Stomach (tissue), 9 donors: ENCODE data around the gene COPS6. TPM values are rescaled to one million over a fixed set of nuclear protein-coding genes. Genes with fewer than 3 reads are reported as not detected.

Experiments used
- DNase-seq, 2 donors: peaks; one replicate each; pipeline versions ENCODE4 v3.0.0 to v3.0.0-alpha.2; 2013 to 2019
- H3K27ac ChIP-seq, 5 donors: fragments of 200-600 bp in 4 of 5; sonication (generic) in 4 of 5; one replicate each; pipeline ENCODE4 v1.5.1; 2013 to 2019; ENCODE audit warnings: mild to moderate bottlenecking in 1 of 5, moderate library complexity in 1 of 5
- H3K27me3 ChIP-seq, 3 donors: fragments of 200-600 bp; sonication (generic); one replicate each; pipeline ENCODE4 v1.5.1; 2017 to 2019; ENCODE audit warnings: mixed run types in 1 of 3
- H3K36me3 ChIP-seq, 4 donors: fragments of 200-600 bp; sonication (generic); 1 replicate in 3 of 4; 2 replicates in 1 of 4; pipeline ENCODE4 v1.5.1; 2016 to 2019
- H3K4me1 ChIP-seq, 4 donors: fragments of 200-600 bp; sonication (generic); one replicate each; pipeline ENCODE4 v1.5.1; 2016 to 2019
- H3K4me3 ChIP-seq, 4 donors: fragments of 200-600 bp; sonication (generic) in 3 of 4; one replicate each; pipeline ENCODE4 v1.5.1; 2016 to 2019; ENCODE audit warnings: mild to moderate bottlenecking in 1 of 4
- H3K9me3 ChIP-seq, 4 donors: fragments of 200-600 bp; sonication (generic); one replicate each; pipeline ENCODE4 v1.5.1; 2016 to 2019
- CTCF ChIP-seq, 7 experiments: fragments of 450-650 bp in 4 of 7; fragments of 200-600 bp in 3 of 7; sonication (generic) in 3 of 7; IDR thresholded peaks; one replicate each; pipeline ENCODE4 v1.5.1; 2016 to 2019; ENCODE audit warnings: antibody characterized with exemption in 7 of 7, control low read depth in 2 of 7, mild to moderate bottlenecking in 1 of 7
- EP300 ChIP-seq: sonication (generic); formaldehyde crosslinking; IDR thresholded peaks from one replicate; pipeline ENCODE4 v1.6.1; 2017; ENCODE audit warnings: antibody characterized with exemption
- POLR2A ChIP-seq, 4 donors: fragments of 450-650 bp; IDR thresholded peaks; one replicate each; pipeline ENCODE4 v1.6.1; 2016; ENCODE audit warnings: antibody characterized with exemption in 4 of 4, control low read depth in 2 of 4, mild to moderate bottlenecking in 1 of 4, moderate library complexity in 1 of 4
- POLR2AphosphoS5 ChIP-seq, 3 donors: sonication (generic); formaldehyde crosslinking; IDR thresholded peaks; one replicate each; pipeline ENCODE4 v1.6.1; 2016; ENCODE audit warnings: antibody characterized with exemption in 3 of 3
- WGBS, 5 donors: extraction: QIAGEN DNeasy Blood & Tissue Kit in 3 of 5; methylation state at CpG; one replicate each; pipeline versions ENCODE4 v1.1.5 to v1.1.7; 2013 to 2018; 5-methylcytosine and 5-hydroxymethylcytosine counted together
- intact Hi-C: fragments of 100-400 bp; cut with DNase I; formaldehyde crosslinking; loops from one replicate; pipeline ENCODE4 v1.15.1; 2023; ENCODE audit warnings: low total_unique reads
- polyA plus RNA-seq, 3 donors: library from polyadenylated mRNA; stranded (reverse); fragments of 200-250 nt; gene quantifications; one replicate each; pipeline ENCODE4 v1.2.3, GENCODE V29; 2013
- total RNA-seq, 5 donors: library from RNA; depleted of rRNA; stranded (reverse); fragments of >200 nt; gene quantifications; one replicate each; pipeline versions ENCODE4 v1.1.0 to v1.2.3, GENCODE V29; 2014 to 2016
- donor health status: healthy with polysubstance abuse.
- donor health status: Bipolar disorder and iron deficiency.
- donor health status: healthy.

Gene COPS6
- total and polyA plus RNA-seq, 8 donors = 34.2 to 197 (median 93.9) TPM

GRCh38 chr7:100093925-100094486 lies 5.2 kb downstream of the COPS6 start:
- Histone ChIP-seq H3K4me3 (no peak overlapping the region), H3K36me3 (peaks cover 85 to 92% (median 90%) of the 10 kb centered on the region in 4 donors), H3K9me3 (no peaks in the 10 kb centered on the region), H3K27me3 (no peaks in the 10 kb centered on the region), H3K4me1 (peaks cover 9 to 55% (median 35%) of the 10 kb centered on the region in 4 donors), H3K27ac (peak overlapping the region in 3 of 5 donors; percentile 2 to 67 (median 58))
- intact Hi-C loops = no loop called here
- no peak for TF ChIP-seq POLR2AphosphoS5 (IDR thresholded peaks at IDR 0.05)
- TF ChIP-seq EP300 = no peak
- no peak for TF ChIP-seq POLR2A (IDR thresholded peaks at IDR 0.05)
- no peak for TF ChIP-seq CTCF (IDR thresholded peaks at IDR 0.05)
- WGBS, 5 donors = 79 to 87% (median 85%) methylated on average over 16 of the region's 16 CpGs
- no peak for DNase-seq

- intact Hi-C loops = no loop called here
- no peak for TF ChIP-seq EP300
- TF ChIP-seq CTCF (IDR thresholded peaks at IDR 0.05) = no peak
- no peak for TF ChIP-seq POLR2AphosphoS5 (IDR thresholded peaks at IDR 0.05)
- TF ChIP-seq POLR2A (IDR thresholded peaks at IDR 0.05) = no peak
- Histone ChIP-seq H3K4me1 (peaks cover 12 to 53% (median 34%) of the 10 kb centered on the region in 4 donors), H3K27ac (no peak overlapping the region), H3K9me3 (no peaks in the 10 kb centered on the region), H3K27me3 (no peaks in the 10 kb centered on the region), H3K4me3 (no peak overlapping the region), H3K36me3 (peaks cover 87 to 94% (median 92%) of the 10 kb centered on the region in 4 donors)
- DNase-seq = no peak
- 76 to 82% (median 79%) methylated on average over 9 of the region's 9 CpGs for WGBS, 5 donors
Measured at GRCh38 chr7:100095289-100095688, 6.5 kb downstream of the COPS6 start.

- Histone ChIP-seq H3K27me3 (no peaks in the 10 kb centered on the region), H3K4me1 (peaks cover 12 to 53% (median 34%) of the 10 kb centered on the region in 4 donors), H3K36me3 (peaks cover 83 to 90% (median 88%) of the 10 kb centered on the region in 4 donors), H3K27ac (no peak overlapping the region), H3K4me3 (no peak overlapping the region), H3K9me3 (no peaks in the 10 kb centered on the region)
- intact Hi-C loops = no loop called here
- DNase-seq = no peak
- TF ChIP-seq POLR2A (IDR thresholded peaks at IDR 0.05) (no peak), EP300 (no peak), POLR2AphosphoS5 (IDR thresholded peaks at IDR 0.05) (no peak), CTCF (IDR thresholded peaks at IDR 0.05) (no peak)
- 88 to 93% (median 91%) methylated on average over 16 to 17 of the region's 17 CpGs for WGBS, 5 donors
Measured at GRCh38 chr7:100095704-100096103, 6.9 kb downstream of the COPS6 start.

- TF ChIP-seq POLR2AphosphoS5 (IDR thresholded peaks at IDR 0.05) (no peak), EP300 (no peak), POLR2A (IDR thresholded peaks at IDR 0.05) (no peak), CTCF (IDR thresholded peaks at IDR 0.05) (no peak)
- peak overlapping the region in 2 of 5 donors; percentile 5 to 97 for H3K27ac ChIP-seq
- peak overlapping the region in 2 of 4 donors; percentile 91 to 96 for H3K4me3 ChIP-seq
- no peaks in the 10 kb centered on the region for H3K9me3 ChIP-seq
- no peak for DNase-seq
- H3K36me3 ChIP-seq = peaks cover 58 to 68% (median 66%) of the 10 kb centered on the region in 4 donors
- no peaks in the 10 kb centered on the region for H3K27me3 ChIP-seq
- peaks cover 19 to 47% (median 42%) of the 10 kb centered on the region in 4 donors for H3K4me1 ChIP-seq
- 79 to 86% (median 80%) methylated on average over 10 of the region's 10 CpGs for WGBS, 5 donors
- intact Hi-C loops = no loop called here
Measured at GRCh38 chr7:100098913-100099312, 10.1 kb downstream of the COPS6 start.
